Measurements from ENCODE around the gene POLR2I.
A peak's percentile ranks its signal among the peaks of the same experiment; 100 is the strongest.
"Not testable (repeated sequence)": the region's sequence is repeated elsewhere in the genome, so short reads cannot be mapped to it uniquely, and the experiment has no call there.

Gene POLR2I

DNA sequence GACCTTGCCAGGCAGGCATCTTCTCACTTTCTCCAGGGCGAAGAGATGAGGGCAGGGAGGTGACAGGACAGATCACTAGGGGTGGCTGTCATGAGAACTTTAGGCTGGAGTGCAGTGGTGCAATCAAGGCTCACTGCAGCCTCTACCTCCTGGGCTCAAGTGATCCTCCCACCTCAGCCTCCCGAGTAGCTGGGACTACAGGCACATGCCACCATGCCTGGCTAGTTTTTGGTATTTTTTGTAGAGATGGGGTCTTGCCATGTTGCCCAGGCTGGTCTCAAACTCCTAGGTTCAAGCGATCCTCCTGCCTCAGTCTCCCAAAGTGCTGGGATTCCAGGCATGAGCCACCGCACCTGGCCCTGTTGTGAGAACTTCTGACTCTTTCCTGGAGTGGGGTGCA is 20.2 kb upstream of the POLR2I start:
- DNase-seq = not testable (repeated sequence)

DNA sequence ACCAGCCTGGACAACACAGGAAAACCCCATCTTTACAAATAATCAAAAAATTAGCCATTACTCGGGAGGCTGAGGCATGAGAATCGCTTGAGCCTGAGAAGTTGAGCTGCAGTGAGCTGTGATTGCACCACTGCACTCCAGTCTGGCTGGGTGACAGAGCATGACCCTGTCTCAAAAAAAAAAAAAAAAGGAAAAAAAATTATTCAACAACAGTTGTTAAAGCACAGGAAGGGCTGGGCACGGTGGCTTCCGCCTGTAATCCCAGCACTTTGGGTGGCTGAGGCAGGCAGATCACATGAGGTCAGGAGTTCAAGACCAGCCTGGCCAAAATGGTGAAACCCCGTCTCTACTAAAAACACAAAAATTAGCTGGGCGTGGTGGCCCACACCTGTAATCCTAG is 16.5 kb upstream of the POLR2I start:
- not testable (repeated sequence) for DNase-seq

GRCh38 chr19:36128392-36128736 is 13.7 kb upstream of the POLR2I start:
- DNase-seq = peak in 1 of 51 donors; percentile 37

DNA sequence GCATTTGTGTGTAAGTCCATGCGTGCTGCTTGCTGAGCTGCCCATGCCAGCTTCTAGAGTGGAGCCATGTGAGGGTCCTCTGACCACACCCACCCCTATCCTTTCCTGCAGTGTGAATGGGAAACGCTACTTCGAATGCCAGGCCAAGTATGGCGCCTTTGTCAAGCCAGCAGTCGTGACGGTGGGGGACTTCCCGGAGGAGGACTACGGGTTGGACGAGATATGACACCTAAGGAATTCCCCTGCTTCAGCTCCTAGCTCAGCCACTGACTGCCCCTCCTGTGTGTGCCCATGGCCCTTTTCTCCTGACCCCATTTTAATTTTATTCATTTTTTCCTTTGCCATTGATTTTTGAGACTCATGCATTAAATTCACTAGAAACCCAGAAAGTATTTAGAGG is 10.9 kb upstream of the POLR2I start:
- no peak for DNase-seq

DNA sequence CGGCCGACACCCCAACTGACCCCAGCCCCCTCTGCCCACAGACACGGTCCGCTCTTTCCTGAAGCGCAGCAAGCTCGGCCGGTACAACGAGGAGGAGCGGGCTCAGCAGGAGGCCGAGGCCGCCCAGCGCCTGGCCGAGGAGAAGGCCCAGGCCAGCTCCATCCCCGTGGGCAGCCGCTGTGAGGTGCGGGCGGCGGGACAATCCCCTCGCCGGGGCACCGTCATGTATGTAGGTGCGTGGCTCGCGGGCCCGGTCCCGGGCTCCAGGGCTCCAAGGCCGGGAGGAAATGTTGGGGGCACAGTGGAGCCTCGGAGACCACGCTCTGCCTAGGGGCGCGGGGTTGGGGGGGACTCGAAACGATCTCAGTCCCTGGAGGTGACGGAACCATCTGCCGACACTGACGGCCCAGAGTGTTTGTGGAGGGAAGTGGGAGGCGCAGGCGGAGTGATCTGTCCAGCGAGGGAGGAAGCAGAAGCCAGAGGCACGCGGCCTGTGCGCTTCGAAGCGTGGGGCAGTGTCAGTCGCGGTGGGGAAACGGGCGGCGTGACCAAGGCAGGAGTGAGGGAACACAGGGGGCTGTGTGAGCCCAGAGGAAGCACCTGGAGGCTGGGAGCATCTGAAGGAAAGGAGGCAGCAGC is 6.9 kb upstream of the POLR2I start:
- peak in 1 of 51 donors; percentile 4 for DNase-seq

DNA sequence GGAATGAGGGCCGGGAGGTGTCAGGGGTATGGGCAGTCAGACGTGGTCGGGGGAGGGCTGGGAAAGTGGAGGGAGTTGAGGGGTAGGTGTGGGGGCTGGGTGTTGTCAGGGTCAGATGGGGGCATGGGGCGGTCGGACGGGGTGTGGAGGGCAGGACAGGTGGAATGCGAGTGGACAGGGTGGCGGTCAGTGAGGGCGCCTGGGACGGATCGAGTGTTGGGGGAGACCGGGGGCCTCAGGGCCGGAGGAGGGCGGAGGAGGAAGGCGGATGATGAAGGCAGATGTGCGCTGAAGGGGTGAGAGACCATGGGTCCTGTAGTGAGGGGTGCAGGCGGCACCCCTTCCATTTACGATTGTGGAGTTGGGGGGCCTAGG is 6.3 kb upstream of the POLR2I start:
- DNase-seq = no peak

DNA sequence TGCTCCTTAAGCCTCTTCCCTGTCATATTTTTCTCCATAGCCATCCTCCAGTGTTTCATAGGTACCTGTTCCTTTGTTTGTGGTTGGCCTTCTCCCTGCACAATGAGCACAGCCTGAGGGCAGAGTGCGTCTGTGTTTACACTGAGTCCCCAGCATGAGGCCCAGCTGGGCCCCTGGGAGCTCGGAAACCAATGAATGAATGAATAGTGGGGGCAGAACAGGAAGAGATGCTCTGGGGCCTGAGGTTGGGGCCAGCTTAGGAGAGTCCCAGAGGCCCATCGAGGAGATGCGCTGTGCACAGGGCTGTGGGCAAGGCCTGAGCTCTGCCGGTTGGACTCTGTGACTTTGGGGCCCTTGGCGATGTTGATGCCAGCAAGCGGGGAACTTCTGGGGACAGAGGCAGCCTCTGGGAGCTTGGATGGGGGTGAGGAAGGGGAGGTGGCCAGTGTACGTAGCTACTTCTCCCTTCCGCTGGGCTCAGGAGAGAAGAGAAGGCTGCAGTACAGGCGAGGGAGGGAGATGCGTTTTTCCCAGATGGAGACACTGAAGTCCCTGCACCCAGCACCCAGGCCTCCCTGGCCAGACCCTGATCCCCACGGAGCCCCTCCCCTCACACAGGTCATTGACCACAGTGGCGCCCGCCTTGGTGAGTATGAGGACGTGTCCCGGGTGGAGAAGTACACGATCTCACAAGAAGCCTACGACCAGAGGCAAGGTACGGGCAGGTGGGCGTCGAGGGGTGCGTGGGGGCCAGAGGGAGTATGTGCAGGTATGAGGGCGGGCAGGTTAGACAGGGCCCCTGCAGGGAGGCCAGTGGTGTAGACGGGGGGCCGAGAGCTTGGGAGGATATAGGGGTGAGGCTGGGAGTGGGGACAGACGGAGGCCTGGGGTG is 5.7 kb upstream of the POLR2I start:
- peak in 1 of 51 donors; percentile 1 for DNase-seq

GRCh38 chr19:36116344-36116637 is 1.6 kb upstream of the POLR2I start:
- no peak for DNase-seq

- DNase-seq = peak in 13 of 51 donors; percentile 50 to 92 (median 82)
These were observed 1.0 kb upstream of the POLR2I start, which contains the start of gene TBCB for GRCh38 chr19:36115453-36116343. TSS of gene TBCB (plus strand) at chr19:36115468. CDS start at chr19:36115561, 93 bp downstream.

DNA sequence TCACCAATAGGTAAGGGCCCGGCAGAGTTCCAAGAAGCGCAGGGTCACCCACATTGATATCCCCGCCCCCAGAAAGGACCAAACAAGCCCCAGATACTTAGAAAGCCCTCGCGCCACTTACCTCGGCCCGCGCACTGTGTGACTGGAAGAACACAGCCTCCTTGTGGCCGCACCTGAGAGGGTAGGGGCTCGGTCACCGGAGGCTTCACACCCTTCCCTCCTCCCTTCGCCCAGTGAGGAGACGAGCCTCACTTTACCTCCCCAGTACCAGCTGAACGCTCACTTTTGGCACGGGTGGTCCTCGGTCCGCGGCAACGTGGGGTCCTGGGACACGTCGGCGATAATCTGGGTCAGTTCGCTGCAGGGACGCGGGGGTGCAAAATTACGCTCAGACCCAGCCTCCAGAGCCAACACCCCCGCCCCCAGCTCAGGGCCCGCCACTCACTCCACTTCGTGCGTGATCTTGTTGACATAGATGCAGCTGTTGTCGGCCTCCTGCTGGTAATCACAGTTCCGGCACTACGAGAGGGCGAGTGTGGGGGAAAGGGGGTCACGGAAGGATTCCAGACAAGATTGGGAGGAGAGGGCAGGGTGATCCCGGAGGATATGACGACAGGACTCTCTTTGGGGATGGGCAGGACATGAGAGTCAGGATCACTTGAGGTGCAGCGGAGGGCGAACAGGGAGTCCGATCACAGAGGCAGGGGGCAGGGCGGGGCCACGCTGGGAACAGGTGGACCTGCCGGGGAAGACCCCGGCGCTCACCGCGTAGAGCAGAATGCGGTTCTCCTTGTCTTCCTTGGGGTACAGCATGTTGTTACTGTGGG is 568 bp downstream of the POLR2I start:
- DNase-seq = peak in 17 of 51 donors; percentile 42 to 77 (median 54)

DNA sequence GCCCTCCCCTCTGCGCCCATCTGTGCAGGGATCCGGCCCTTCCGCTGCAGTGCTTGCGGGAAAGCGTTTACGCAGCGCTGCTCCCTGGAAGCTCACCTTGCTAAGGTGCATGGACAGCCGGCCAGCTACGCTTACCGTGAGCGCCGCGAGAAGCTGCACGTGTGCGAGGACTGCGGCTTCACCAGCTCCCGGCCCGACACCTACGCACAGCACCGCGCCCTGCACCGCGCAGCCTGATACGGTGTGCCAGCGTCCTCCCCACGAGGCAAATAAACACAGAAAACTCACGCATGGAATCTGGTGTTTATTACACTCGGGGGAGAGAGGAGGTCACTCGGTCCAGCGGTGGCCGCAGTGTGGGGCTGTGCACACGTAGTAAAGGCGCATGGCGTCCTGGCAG is 1.2 kb downstream of the POLR2I start:
- no peak for DNase-seq

GRCh38 chr19:36112678-36113077 is 2.0 kb downstream of the POLR2I start:
- no peak for DNase-seq

GRCh38 chr19:36111200-36111539 is 3.5 kb downstream of the POLR2I start:
- DNase-seq = peak in 1 of 51 donors; percentile 7

DNA sequence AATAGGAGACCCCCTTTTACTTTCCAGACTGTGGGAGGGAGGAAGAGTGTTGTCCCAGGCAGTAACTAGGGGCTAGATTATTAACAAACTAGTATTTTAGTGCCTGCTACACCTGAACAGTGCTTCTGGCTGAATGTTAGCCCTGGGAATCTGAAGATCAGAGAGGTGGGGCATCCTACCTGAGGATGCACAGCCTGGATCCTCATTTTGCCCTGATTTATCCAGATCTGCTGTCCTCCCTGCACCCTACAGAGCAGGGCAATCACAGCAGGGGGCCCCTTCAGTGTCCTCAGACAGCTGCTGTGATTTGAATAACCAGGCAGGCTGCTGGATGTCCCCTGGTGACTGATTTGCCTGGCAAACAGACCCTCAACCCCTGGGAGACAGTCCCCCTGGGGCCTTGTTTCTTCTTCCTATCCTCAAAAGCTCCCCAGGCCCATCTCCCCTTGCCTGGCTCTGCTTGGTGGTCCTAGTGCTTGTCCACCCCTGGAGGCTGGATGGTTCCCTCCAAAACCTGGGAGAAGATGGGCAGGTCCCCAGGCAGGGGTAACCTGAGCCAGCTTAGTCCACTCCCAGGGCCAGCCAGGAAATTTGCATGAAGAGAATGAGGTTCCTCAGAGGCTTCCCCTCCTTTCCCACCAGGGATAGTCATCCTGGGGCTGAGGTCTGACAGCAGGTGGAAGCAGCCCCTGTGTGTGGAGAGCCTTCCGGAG is 4.0 kb downstream of the POLR2I start, which contains the start of gene OVOL3:
Gene OVOL3, plus strand, starts transcription at position 657 of the 713 bp plus-strand sequence. CDS start 60 bp downstream, outside the sequence.
- no peak for DNase-seq

DNA sequence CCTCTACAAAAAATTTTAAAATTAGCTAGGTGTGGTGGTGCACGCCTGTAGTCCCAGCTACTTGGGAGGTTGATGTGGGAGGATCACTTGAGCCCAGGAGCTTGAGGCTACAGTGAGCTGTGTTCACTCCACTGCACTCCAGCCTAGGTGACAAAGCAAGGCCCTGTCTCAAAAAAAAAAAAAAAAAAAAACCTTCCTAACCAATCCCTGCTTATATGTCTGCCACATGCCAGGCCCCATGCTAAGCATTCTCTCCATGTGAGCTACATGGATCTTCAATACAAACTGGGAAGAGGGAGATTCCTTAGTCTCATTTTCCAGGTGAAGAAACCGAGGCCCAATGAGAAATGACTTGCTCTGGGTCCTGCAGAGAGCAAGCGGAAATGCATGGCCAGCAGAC is 6.0 kb downstream of the POLR2I start:
- DNase-seq = no peak

DNA sequence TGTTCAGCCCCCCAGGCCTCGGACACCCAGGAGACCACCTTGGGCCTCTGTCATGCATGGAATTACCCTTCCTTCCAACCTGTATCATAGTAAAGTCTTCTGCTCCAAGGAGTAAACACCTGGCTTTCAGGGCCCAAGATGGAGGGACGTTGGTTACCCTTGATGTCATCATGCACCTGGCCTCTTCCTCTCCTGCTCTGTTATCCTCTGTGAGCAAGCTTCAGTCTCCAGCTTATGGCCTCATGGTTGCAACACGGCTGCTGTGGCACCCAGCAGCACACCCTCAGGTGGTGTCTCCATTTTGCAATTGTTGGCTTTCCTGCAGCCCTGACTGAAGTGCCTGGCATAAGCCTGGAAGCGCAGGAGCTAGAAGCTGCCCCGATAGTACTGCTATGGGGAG is 7.7 kb downstream of the POLR2I start:
- no peak for DNase-seq

GRCh38 chr19:36106441-36106840 is 8.2 kb downstream of the POLR2I start:
- DNase-seq = no peak

GRCh38 chr19:36103842-36104552 is 10.7 kb downstream of the POLR2I start:
- DNase-seq = no peak

GRCh38 chr19:36103040-36103626 is 11.5 kb downstream of the POLR2I start:
- no peak for DNase-seq

Data from hypothalamus (tissue), 51 donors.